HG02840 (cell line): ENCODE data around the gene CHN1.

ENCODE experiments used
- ATAC-seq: cut with Tn5 transposase; IDR thresholded peaks from one replicate; pipeline ENCODE4 v1.9.1; 2021; ENCODE audit warnings: mild to moderate bottlenecking, moderate library complexity, moderate number of reproducible peaks; ENCODE audit not compliant: unreplicated experiment, low FRiP score

The CHN1 gene

GRCh38 chr2:174977364-174977763 lies 27.8 kb downstream of the CHN1 start:
- ATAC-seq, result no peak

- ATAC-seq, result no peak
Measured at GRCh38 chr2:174974131-174974530, 31.1 kb downstream of the CHN1 start.

DNA sequence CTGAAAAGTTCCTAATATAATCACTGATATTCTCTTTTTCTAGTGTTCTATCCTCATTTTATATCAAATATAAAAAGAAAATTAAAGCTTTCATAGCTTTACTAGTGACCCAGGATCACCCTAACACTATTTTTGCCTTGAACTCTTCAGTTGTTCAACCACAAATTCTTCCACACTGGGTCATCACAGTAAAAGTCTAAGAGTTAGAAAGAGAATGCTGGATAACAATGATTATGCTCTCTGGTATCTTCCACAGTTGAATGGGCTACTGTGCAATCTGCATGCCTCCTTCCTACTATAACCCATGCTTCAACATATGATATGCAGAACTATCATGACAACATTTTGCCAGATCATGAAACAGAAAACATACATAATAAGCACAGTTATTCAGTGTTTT lies 32.3 kb downstream of the CHN1 start:
- no peak for ATAC-seq

GRCh38 chr2:174971868-174972781 lies 33.1 kb downstream of the CHN1 start:
- no peak for ATAC-seq

- ATAC-seq, result no peak
Measured at GRCh38 chr2:174970092-174970491, 35.1 kb downstream of the CHN1 start.

- ATAC-seq, result no peak
Measured at GRCh38 chr2:174969091-174969734, 36.0 kb downstream of the CHN1 start.

- no peak for ATAC-seq
Measured at GRCh38 chr2:174967691-174968260, 37.4 kb downstream of the CHN1 start.

- ATAC-seq, result no peak
Measured at GRCh38 chr2:174967086-174967485, 38.1 kb downstream of the CHN1 start.

- no peak for ATAC-seq
Measured at GRCh38 chr2:174965992-174966744, 39.0 kb downstream of the CHN1 start.

DNA sequence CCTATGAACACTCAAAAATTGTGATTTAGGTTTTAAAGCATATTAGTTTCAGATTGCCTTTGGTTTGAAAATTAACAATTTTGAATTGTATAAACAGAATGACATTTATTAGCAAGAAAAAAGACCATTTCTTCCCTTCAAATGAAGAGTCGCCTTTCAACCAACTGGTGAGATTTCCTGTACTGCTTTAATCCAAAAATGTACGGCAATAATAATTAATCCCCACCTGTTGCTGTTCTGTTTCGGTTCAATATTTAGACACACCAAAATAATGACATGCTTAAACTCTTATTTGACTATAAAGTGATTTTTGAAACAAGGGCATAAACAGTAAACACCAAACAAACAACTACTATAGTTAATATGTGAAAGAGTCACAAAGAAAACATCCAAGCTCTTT lies 39.6 kb downstream of the CHN1 start:
- no peak for ATAC-seq

DNA sequence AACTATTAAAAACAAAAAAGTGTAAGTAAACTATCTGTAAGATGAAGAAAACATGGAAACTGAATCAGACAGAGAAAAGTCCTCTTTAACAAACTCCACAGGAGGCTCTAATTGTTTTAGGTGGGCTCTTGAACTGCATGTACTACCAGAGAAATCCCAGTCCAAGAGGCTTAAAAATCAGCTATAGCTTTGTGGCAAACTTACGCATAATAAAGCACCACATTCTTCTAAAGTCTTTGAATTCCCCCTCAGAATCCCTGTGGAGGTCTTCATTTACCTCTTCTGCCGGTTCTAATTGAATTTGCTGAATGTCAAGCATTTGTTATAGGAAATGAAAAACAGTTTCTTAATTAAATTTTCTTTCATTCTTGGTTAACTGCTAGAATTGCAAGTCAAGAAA lies 40.8 kb downstream of the CHN1 start:
- no peak for ATAC-seq

GRCh38 chr2:174963437-174964400 lies 41.5 kb downstream of the CHN1 start:
- no peak for ATAC-seq

DNA sequence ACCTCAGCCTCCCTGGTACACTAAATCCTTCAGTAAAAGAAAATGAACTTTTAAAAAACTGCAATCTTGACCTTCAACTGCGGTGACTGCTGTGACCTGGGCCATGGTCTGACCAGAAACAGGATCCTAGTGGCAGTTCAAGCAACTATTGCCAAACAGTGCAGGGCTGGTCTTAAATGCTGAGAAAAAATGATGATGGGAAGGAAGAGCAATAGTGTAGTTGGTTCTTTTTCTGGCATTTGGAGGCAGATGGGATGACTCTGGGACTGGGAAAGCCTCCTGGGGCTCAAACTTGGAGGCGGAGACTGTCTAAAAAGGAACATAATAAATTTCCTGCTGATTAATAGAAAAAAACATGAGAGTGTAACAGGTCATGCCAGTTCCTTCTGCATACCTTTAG lies 45.4 kb downstream of the CHN1 start:
- no peak for ATAC-seq

DNA sequence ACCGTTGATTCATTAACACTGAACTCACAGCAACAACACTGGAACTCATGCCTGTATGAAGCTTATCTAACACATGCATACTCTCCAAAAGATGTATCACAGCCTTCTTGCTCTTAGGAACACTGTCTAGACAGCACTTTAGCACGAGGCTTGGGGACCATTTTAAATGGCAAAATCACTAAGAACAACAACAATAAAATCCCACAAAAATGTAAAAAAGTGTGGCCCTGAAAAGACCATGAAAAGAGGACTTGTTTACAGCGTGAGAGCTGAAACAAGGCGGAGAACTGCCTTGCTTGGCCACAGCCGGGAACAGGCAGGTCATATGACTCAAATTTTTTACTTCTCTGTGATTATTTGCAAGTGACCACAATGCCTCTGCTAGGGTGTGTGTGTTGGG lies 48.1 kb downstream of the CHN1 start:
- no peak for ATAC-seq

DNA sequence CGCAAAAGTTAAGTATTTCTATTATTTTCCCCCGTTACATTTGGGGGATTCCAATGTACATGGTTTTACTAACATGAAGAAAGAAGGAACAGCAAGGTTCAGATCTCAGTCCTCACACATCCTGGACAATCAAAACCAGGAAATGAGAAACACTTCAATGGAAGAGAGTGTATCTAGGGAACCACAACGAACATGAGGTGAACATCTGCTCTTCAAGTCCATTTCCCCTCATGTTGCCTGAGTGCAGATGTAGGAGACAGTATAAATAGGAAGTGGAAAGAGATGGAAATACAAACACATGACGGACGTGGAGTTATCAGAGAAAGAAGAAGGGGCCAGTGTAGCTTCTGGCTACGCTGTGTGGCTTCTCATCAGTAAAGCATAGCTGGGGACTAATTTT lies 52.6 kb downstream of the CHN1 start:
- ATAC-seq, result no peak

GRCh38 chr2:174951745-174952144 lies 53.4 kb downstream of the CHN1 start:
- no peak for ATAC-seq

DNA sequence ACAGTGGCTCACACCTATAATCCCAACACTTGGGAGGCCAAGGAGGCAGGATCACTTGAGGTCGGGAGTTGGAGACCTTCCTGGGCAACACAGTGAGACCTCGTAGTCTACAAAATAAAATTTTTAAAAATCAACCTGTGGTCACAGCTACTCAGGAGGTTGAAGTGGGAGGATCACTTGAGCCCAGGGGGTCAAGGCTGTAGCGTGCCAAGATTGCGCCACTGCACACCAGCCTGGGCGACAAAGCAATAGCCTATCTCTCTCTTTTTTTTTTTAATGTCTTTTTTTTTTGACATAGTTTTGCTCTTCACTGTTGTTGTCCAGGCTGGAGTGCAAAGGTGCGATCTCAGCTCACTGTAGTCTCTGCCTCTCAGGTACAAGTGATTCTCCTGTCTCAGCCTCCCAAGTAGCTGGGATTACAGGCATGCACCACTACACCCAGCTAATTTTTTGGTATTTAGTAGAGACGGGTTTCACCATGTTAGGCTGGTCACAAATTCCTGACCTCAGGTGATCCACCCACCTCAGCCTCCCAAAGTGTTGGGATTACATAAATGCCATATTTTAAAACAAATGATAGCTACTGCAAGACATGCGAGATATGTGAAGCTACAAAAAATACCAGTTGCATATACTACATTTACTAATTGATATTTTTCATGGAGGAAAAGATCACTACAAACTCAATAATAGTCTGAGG lies 55.0 kb downstream of the CHN1 start:
- no peak for ATAC-seq

DNA sequence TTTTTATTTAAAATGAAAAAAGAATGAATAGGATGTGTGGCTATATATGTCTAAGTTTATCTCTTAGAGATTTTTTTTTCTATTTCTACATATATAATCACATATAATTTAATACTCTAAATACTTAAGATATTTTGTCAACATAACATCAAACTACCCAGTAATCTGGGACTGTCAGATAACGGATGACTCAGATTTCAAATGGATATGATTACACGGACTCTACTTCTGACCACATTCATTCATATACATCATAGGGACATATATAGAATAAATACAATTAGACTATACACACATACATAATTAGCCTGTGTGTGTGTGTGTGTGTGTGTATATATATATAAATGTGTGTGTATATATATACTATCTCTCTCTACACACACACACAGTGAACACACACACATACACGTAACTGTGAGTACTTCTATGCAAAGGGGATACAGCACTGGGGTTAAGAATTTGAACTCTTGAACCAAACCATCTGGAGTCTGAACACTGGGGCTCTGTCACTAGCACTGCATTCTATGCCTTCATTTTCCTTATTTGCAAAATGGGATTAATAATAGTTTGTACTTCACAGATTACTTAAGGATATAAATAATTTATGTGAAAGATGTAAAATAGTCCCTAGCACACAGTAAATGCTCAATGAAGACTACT lies 59.5 kb downstream of the CHN1 start:
- no peak for ATAC-seq

DNA sequence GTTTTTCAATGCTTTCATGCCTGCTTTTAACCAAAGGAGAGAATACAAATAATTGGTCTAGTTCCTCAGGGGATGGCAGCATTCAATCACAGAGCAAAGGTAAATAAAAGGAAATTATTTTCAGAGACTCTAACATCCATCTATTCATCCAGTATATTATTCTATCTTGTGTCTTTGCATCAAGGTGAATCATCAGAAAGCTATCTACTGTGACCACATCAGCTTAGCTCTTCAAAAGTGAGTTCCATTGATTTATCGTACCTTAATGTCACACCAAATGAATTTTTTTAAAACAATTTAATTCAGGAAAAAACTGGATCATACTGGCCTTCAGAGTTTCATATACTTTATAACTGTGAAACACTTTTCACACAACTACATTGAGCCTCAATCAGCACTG lies 66.1 kb downstream of the CHN1 start:
- ATAC-seq, result no peak
